ENCODE results near the gene CDX2. TPM values are rescaled to one million over a fixed set of nuclear protein-coding genes. Genes with fewer than 3 reads are reported as not detected.

CDX2 gene
- total RNA-seq, 1 experiment from 2014 or later = 12.5 TPM

DNA sequence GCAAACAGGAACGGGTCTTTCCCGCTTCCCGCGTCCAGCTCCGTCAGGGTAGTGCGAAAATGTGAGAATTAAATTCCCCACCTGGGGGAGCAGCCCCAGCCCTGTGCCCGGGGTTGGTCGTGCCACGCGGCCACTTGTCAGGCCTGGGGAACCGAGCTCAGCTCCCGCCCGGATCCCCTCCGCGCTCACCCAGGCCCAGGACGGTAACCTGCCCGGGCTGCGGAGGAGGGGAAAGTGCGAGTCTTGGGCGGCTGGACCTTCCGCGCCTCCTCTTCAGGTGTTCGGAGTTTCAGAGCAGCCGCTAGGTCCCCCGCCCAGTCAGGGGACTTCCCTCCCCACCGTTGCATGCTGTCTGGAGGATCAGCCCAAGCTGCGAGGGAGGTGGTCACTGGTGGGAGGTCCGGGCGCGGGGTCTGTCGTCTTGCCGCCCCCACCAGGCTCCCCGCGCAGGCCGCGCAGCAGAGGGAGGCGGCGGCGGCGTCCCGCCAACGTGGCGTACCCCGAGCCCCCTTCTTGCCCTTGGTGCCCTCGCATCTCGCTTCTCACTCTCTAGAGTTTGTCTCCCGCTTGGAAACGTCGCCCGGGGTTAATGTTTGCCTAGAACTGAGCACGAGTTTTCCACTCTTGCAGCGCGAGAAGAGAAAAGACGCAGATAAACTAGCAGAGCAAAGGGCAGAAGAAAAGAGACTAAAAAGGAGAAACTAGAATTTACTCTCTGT lies 11.3 kb upstream of the CDX2 start:
- H2AFZ ChIP-seq (ENCODE audit: low read depth, low read length, poor library complexity, severe bottlenecking) = no peak overlapping the region
- TF ChIP-seq, protein P1, sequence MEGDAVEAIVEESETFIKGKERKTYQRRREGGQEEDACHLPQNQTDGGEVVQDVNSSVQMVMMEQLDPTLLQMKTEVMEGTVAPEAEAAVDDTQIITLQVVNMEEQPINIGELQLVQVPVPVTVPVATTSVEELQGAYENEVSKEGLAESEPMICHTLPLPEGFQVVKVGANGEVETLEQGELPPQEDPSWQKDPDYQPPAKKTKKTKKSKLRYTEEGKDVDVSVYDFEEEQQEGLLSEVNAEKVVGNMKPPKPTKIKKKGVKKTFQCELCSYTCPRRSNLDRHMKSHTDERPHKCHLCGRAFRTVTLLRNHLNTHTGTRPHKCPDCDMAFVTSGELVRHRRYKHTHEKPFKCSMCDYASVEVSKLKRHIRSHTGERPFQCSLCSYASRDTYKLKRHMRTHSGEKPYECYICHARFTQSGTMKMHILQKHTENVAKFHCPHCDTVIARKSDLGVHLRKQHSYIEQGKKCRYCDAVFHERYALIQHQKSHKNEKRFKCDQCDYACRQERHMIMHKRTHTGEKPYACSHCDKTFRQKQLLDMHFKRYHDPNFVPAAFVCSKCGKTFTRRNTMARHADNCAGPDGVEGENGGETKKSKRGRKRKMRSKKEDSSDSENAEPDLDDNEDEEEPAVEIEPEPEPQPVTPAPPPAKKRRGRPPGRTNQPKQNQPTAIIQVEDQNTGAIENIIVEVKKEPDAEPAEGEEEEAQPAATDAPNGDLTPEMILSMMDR (IDR thresholded peaks at IDR 0.05 in 2 of 3, conservative IDR thresholded peaks at IDR 0.05 in 1 of 3; ENCODE audit: borderline replicate concordance in 1 of 3, insufficient read depth in 1 of 3, low read depth in 2 of 3, low read length in 2 of 3) = no peak
- no peak for TF ChIP-seq CEBPB (IDR thresholded peaks at IDR 0.05; ENCODE audit: low read depth)
- TF ChIP-seq, protein P2, sequence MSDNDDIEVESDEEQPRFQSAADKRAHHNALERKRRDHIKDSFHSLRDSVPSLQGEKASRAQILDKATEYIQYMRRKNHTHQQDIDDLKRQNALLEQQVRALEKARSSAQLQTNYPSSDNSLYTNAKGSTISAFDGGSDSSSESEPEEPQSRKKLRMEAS (IDR thresholded peaks at IDR 0.05) = no peak
- no peak for TF ChIP-seq REST (IDR thresholded peaks at IDR 0.05; ENCODE audit: low read depth)
- TF ChIP-seq ZFX (IDR thresholded peaks at IDR 0.05) = no peak
- TF ChIP-seq YY1 (IDR thresholded peaks at IDR 0.05; ENCODE audit: extremely low read depth, insufficient replicate concordance, low read depth, low read length) = no peak
- TF ChIP-seq POLR2AphosphoS5 (IDR thresholded peaks at IDR 0.05; ENCODE audit: low read depth, low read length) = no peak
- TF ChIP-seq EZH2phosphoT487 (IDR thresholded peaks at IDR 0.05; ENCODE audit: borderline replicate concordance) = no peak
- no peak for TF ChIP-seq SIN3A (IDR thresholded peaks at IDR 0.05; ENCODE audit: low read depth)
- TF ChIP-seq ELF1 (IDR thresholded peaks at IDR 0.05; ENCODE audit: borderline replicate concordance, low read depth) = no peak
- no peak for TF ChIP-seq POLR2A (IDR thresholded peaks at IDR 0.05; ENCODE audit: borderline replicate concordance, extremely low read depth, insufficient read depth, insufficient read length)
- no peak for TF ChIP-seq CBX3 (IDR thresholded peaks at IDR 0.05; ENCODE audit: low read depth)
- TF ChIP-seq EGR1 (IDR thresholded peaks at IDR 0.05; ENCODE audit: low read depth) = no peak
- TF ChIP-seq ZBTB33 (IDR thresholded peaks at IDR 0.05; ENCODE audit: extremely low read depth, insufficient replicate concordance, low read length) = no peak
- no peak for TF ChIP-seq EZH2 (IDR thresholded peaks at IDR 0.05)
- no peak for TF ChIP-seq SP1 (IDR thresholded peaks at IDR 0.05; ENCODE audit: low read depth)
- TF ChIP-seq JUND (IDR thresholded peaks at IDR 0.05) = no peak
- TF ChIP-seq RAD21 (IDR thresholded peaks at IDR 0.05; ENCODE audit: low read depth) = no peak
- ATAC-seq (no peak), DNase-seq (ENCODE audit: low read depth, low spot score) (no peak)
- ChIA-PET CTCF (interaction anchor here (1.2 kb wide), 1 partner anchor 618 kb away, joined by 4 read pairs; no protein-coding TSS in a partner anchor), POLR2A (no interaction called here), RAD21 (ENCODE audit: low non-redundant PET in 1 of 2, low total read pairs in 2 of 2, uncharacterized antibody in 2 of 2, unreplicated experiment in 2 of 2) (no interaction called here)
- intact Hi-C loops (cut with micrococcal nuclease) = loop anchor here (10.0 kb wide), 2 partner anchors 446 to 996 kb away; no protein-coding TSS in a partner anchor
- no peak overlapping the region for H3K4me3 ChIP-seq (replicated peaks in 1 of 2; ENCODE audit: low read depth in 1 of 2, low read length in 2 of 2)
- no peak overlapping the region for H3K27ac ChIP-seq (ENCODE audit: low read depth, low read length)
- BruUV-seq (replicated peaks) = no TSS peak
- no peaks in the 10 kb centered on the region for H3K36me3 ChIP-seq (ENCODE audit: control insufficient read depth in 1 of 2, insufficient read depth in 2 of 2, low read length in 2 of 2)
- H3K79me2 ChIP-seq (ENCODE audit: insufficient read depth, low read length) = no peaks in the 10 kb centered on the region
- H3K9ac ChIP-seq (ENCODE audit: low read length) = no peak overlapping the region
- H3K9me2 ChIP-seq (ENCODE audit: insufficient read depth) = no peaks in the 10 kb centered on the region
- no peaks in the 10 kb centered on the region for H3K27me3 ChIP-seq (ENCODE audit: insufficient read depth, low read length)
- H4K20me1 ChIP-seq (ENCODE audit: insufficient read depth) = no peaks in the 10 kb centered on the region
- H3K9me3 ChIP-seq (ENCODE audit: control insufficient read depth in 1 of 2, insufficient read depth in 1 of 2, low read depth in 1 of 2, low read length in 2 of 2) = no peaks in the 10 kb centered on the region
- no peaks in the 10 kb centered on the region for H3K4me1 ChIP-seq (ENCODE audit: control insufficient read depth in 1 of 2, insufficient read depth in 2 of 2, low read length in 2 of 2)
- H3K4me2 ChIP-seq (ENCODE audit: low read length) = no peak overlapping the region

Data from HCT116 (cell line).